ENCODE measurements around the gene MCM5. TPM values are rescaled to one million over a fixed set of nuclear protein-coding genes. Genes with fewer than 3 reads are reported as not detected.
A peak's percentile ranks its signal among the peaks of the same experiment; 100 is the strongest.

MCM5 gene
- polyA plus RNA-seq, 3 donors = 23.4 to 39.8 (median 25.5) TPM

GRCh38 chr22:35457729-35458546 is 58.0 kb downstream of the MCM5 start:
- intact Hi-C loops (cut with micrococcal nuclease) = no loop called here
- Histone ChIP-seq H3K9me3 (replicated peaks in 1 of 2; ENCODE audit: control insufficient read depth in 1 of 2, insufficient read depth in 1 of 2, low read length in 2 of 2) (no peaks in the 10 kb centered on the region), H3K4me2 (replicated peaks; ENCODE audit: extremely low read depth, low read length, poor library complexity, severe bottlenecking) (no peak overlapping the region), H4K20me1 (ENCODE audit: insufficient read depth, low read length) (no peaks in the 10 kb centered on the region), H3K27ac (ENCODE audit: low read depth in 1 of 2, low read length in 2 of 2) (no peak overlapping the region), H3K4me1 (ENCODE audit: control insufficient read depth in 1 of 2, insufficient read depth in 2 of 2, low read length in 2 of 2) (peaks cover 0 to 4% of the 10 kb centered on the region in 2 donors), H3K4me3 (replicated peaks in 1 of 3; ENCODE audit: low read depth in 2 of 3, low read length in 3 of 3) (no peak overlapping the region), H3K27me3 (ENCODE audit: control insufficient read depth in 2 of 2, insufficient read depth in 2 of 2, low read length in 2 of 2) (no peaks in the 10 kb centered on the region), H3K9ac (ENCODE audit: insufficient read depth, low read length, poor library complexity, severe bottlenecking) (no peak overlapping the region), H2AFZ (ENCODE audit: insufficient read depth, low read depth, low read length, poor library complexity, severe bottlenecking) (no peak overlapping the region), H3K36me3 (replicated peaks in 1 of 2; ENCODE audit: control insufficient read depth in 1 of 2, insufficient read depth in 2 of 2, low read length in 2 of 2) (no peaks in the 10 kb centered on the region), H3K79me2 (ENCODE audit: insufficient read depth, low read length) (no peaks in the 10 kb centered on the region)
- TF ChIP-seq CTCF (IDR thresholded peaks at IDR 0.05) = no peak
- Mint-ChIP-seq H3K27me3 (ENCODE audit: low read depth in 3 of 3) (peaks cover 0 to 8% (median 2%) of the 10 kb centered on the region in 3 donors), H3K4me1 (peaks cover 12% of the 10 kb centered on the region), H3K27ac (peak overlapping the region in 1 of 7 donors; percentile 26), H3K9me3 (no peaks in the 10 kb centered on the region), H3K4me3 (no peak overlapping the region), H3K36me3 (no peaks in the 10 kb centered on the region)
- DNase-seq = no peak
- 90% methylated on average over 5 of the region's 9 CpGs for WGBS (ENCODE audit: insufficient coverage)

GRCh38 chr22:35458547-35459422 is 58.8 kb downstream of the MCM5 start:
- Histone ChIP-seq H2AFZ (ENCODE audit: insufficient read depth, low read depth, low read length, poor library complexity, severe bottlenecking) (no peak overlapping the region), H3K27me3 (ENCODE audit: control insufficient read depth in 2 of 2, insufficient read depth in 2 of 2, low read length in 2 of 2) (no peaks in the 10 kb centered on the region), H3K4me1 (ENCODE audit: control insufficient read depth in 1 of 2, insufficient read depth in 2 of 2, low read length in 2 of 2) (peaks cover 0 to 4% of the 10 kb centered on the region in 2 donors), H3K36me3 (replicated peaks in 1 of 2; ENCODE audit: control insufficient read depth in 1 of 2, insufficient read depth in 2 of 2, low read length in 2 of 2) (no peaks in the 10 kb centered on the region), H3K79me2 (ENCODE audit: insufficient read depth, low read length) (no peaks in the 10 kb centered on the region), H3K9ac (ENCODE audit: insufficient read depth, low read length, poor library complexity, severe bottlenecking) (no peak overlapping the region), H4K20me1 (ENCODE audit: insufficient read depth, low read length) (no peaks in the 10 kb centered on the region), H3K9me3 (replicated peaks in 1 of 2; ENCODE audit: control insufficient read depth in 1 of 2, insufficient read depth in 1 of 2, low read length in 2 of 2) (no peaks in the 10 kb centered on the region), H3K4me2 (replicated peaks; ENCODE audit: extremely low read depth, low read length, poor library complexity, severe bottlenecking) (no peak overlapping the region), H3K27ac (ENCODE audit: low read depth in 1 of 2, low read length in 2 of 2) (no peak overlapping the region), H3K4me3 (replicated peaks in 1 of 3; ENCODE audit: low read depth in 2 of 3, low read length in 3 of 3) (no peak overlapping the region)
- 95% methylated on average over 8 of the region's 18 CpGs for WGBS (ENCODE audit: insufficient coverage)
- Mint-ChIP-seq H3K9me3 (peaks cover 0 to 5% (median 0%) of the 10 kb centered on the region in 7 donors), H3K27ac (no peak overlapping the region), H3K36me3 (peaks cover 0 to 3% of the 10 kb centered on the region in 2 donors), H3K4me3 (no peak overlapping the region), H3K27me3 (ENCODE audit: low read depth in 3 of 3) (peaks cover 0 to 5% (median 2%) of the 10 kb centered on the region in 3 donors), H3K4me1 (peaks cover 12% of the 10 kb centered on the region)
- no peak for DNase-seq
- no peak for TF ChIP-seq CTCF (IDR thresholded peaks at IDR 0.05)
- intact Hi-C loops (cut with micrococcal nuclease) = no loop called here
